HCT116 (cell line): Measurements from ENCODE around the gene CEP131. TPM values are rescaled to one million over a fixed set of nuclear protein-coding genes. Genes with fewer than 3 reads are reported as not detected.

Source experiments
- ATAC-seq: fragments of 200-7000 bp; cut with Tn5 transposase; 2 replicates; pipeline ENCODE4 v1.9.1; 2020; ENCODE audit warnings: mild to moderate bottlenecking, moderate library complexity
- BruUV-seq: library from RNA; stranded (reverse); fragments of 400-500 nt; replicated peaks from 2 replicates; lab custom pipeline; 2021; lab: Mats Ljungman, UMichigan
- CTCF ChIA-PET: fragments of 300-600 bp; sonication (Branson Sonifier 250); formaldehyde crosslinking; loops from one replicate; lab custom pipeline; 2021; ENCODE audit warnings: antibody characterized with exemption; lab: Charles Lee
- POLR2A ChIA-PET: fragments of 300-600, 350-600 bp; sonication (Branson Sonifier 250); formaldehyde crosslinking; loops from one replicate; lab custom pipeline; 2021; ENCODE audit warnings: antibody characterized with exemption; lab: Charles Lee
- RAD21 ChIA-PET, 2 experiments: fragments of 300-600 bp; sonication (Branson Sonifier 250); formaldehyde crosslinking; loops; one replicate each; lab custom pipeline; 2023; ENCODE audit warnings: low total read pairs in 2 of 2; ENCODE audit not compliant: uncharacterized antibody in 2 of 2, unreplicated experiment in 2 of 2, low non-redundant PET in 1 of 2; lab: Charles Lee
- DNase-seq: peaks from one replicate; pipeline ENCODE4 v3.0.0-alpha.2; 2010; ENCODE audit warnings: low read depth, low spot score
- H2AFZ ChIP-seq: fragments of 200-600 bp; shearing (Covaris generic), sonication (generic); 2 replicates; pipeline ENCODE4 v1.6.1; 2017; ENCODE audit warnings: low read depth, mixed run types, mixed read lengths, antibody characterized with exemption, low read length; ENCODE audit not compliant: poor library complexity, severe bottlenecking
- H3K27ac ChIP-seq: 2 replicates; pipeline ENCODE4 v1.5.1; 2012; ENCODE audit warnings: low read depth, low read length
- H3K27me3 ChIP-seq: fragments of 200-600 bp; sonication (generic); 2 replicates; pipeline ENCODE4 v1.6.1; 2016; ENCODE audit warnings: mixed run types, low read length, mixed read lengths; ENCODE audit not compliant: insufficient read depth
- H3K36me3 ChIP-seq, 2 experiments: fragments of 200-500 bp in 1 of 2; fragments of 200-600 bp in 1 of 2; sonication (Bioruptor generic) in 1 of 2; sonication (generic) in 1 of 2; 2 replicates each; pipeline versions ENCODE4 v1.5.1 to v1.6.1; 2014 to 2016; ENCODE audit warnings: low read length in 2 of 2, inconsistent platforms in 1 of 2, mixed read lengths in 1 of 2, mixed run types in 1 of 2; ENCODE audit not compliant: insufficient read depth in 2 of 2, control insufficient read depth in 1 of 2
- H3K4me1 ChIP-seq, 2 experiments: fragments of 200-600 bp in 1 of 2; sonication (generic) in 1 of 2; 2 replicates each; pipeline versions ENCODE4 v1.5.1 to v1.6.1; 2012 to 2017; ENCODE audit warnings: low read length in 2 of 2, inconsistent platforms in 1 of 2, mild to moderate bottlenecking in 1 of 2, mixed read lengths in 1 of 2, mixed run types in 1 of 2, moderate library complexity in 1 of 2; ENCODE audit not compliant: insufficient read depth in 2 of 2, control insufficient read depth in 1 of 2
- H3K4me2 ChIP-seq: fragments of 200-600 bp; sonication (generic); 2 replicates; pipeline ENCODE4 v1.6.1; 2017; ENCODE audit warnings: mixed run types, low read length, mixed read lengths
- H3K4me3 ChIP-seq, 2 experiments: fragments of 200-600 bp in 1 of 2; sonication (generic) in 1 of 2; replicated peaks in 1 of 2; 2 replicates each; pipeline ENCODE4 v1.5.1; 2011 to 2016; ENCODE audit warnings: low read length in 2 of 2, control low read depth in 1 of 2, low read depth in 1 of 2, mild to moderate bottlenecking in 1 of 2, mixed read lengths in 1 of 2, mixed run types in 1 of 2
- H3K79me2 ChIP-seq: fragments of 200-600 bp; sonication (generic); 2 replicates; pipeline ENCODE4 v1.6.1; 2017; ENCODE audit warnings: mild to moderate bottlenecking, mixed run types, low read length, moderate library complexity, mixed read lengths; ENCODE audit not compliant: insufficient read depth
- H3K9ac ChIP-seq: fragments of 200-600 bp; sonication (generic); 2 replicates; pipeline ENCODE4 v1.6.1; 2016; ENCODE audit warnings: low read length, mixed read lengths
- H3K9me2 ChIP-seq: fragments of 200-600 bp; sonication (generic), shearing (Covaris generic); 2 replicates; pipeline ENCODE4 v1.6.1; 2017; ENCODE audit warnings: mixed run types, mild to moderate bottlenecking, moderate library complexity; ENCODE audit not compliant: insufficient read depth
- H3K9me3 ChIP-seq, 2 experiments: fragments of 200-500 bp in 1 of 2; fragments of 200-600 bp in 1 of 2; sonication (Bioruptor generic) in 1 of 2; sonication (generic) in 1 of 2; 2 replicates each; pipeline ENCODE4 v1.6.1; 2014 to 2017; ENCODE audit warnings: low read length in 2 of 2, mixed read lengths in 2 of 2, inconsistent platforms in 1 of 2, low read depth in 1 of 2, mild to moderate bottlenecking in 1 of 2, mixed run types in 1 of 2, moderate library complexity in 1 of 2; ENCODE audit not compliant: control insufficient read depth in 1 of 2, insufficient read depth in 1 of 2
- H4K20me1 ChIP-seq: fragments of 200-600 bp; sonication (generic), shearing (Covaris generic); 2 replicates; pipeline ENCODE4 v1.6.1; 2017; ENCODE audit warnings: mixed run types, mild to moderate bottlenecking, moderate library complexity; ENCODE audit not compliant: insufficient read depth
- EGR1 ChIP-seq: IDR thresholded peaks from 2 replicates; pipeline ENCODE4 v1.6.1; 2012; ENCODE audit warnings: low read depth
- ELF1 ChIP-seq: IDR thresholded peaks from 2 replicates; pipeline ENCODE4 v1.6.1; 2012; ENCODE audit warnings: low read depth, borderline replicate concordance
- EZH2 ChIP-seq: fragments of 200-600 bp; sonication (generic); IDR thresholded peaks from 2 replicates; pipeline ENCODE4 v1.6.1; 2017; ENCODE audit warnings: antibody characterized with exemption, mixed run types
- EZH2phosphoT487 ChIP-seq: fragments of 200-600 bp; IDR thresholded peaks from 2 replicates; pipeline ENCODE4 v1.6.1; 2018; ENCODE audit warnings: antibody characterized with exemption, borderline replicate concordance
- FOSL1 ChIP-seq: IDR thresholded peaks from 2 replicates; pipeline ENCODE4 v1.6.1; 2012; ENCODE audit warnings: low read depth
- POLR2AphosphoS5 ChIP-seq: IDR thresholded peaks from 2 replicates; pipeline ENCODE4 v1.6.1; 2011; ENCODE audit warnings: mild to moderate bottlenecking, low read depth, low read length, moderate library complexity
- SIN3A ChIP-seq: IDR thresholded peaks from 2 replicates; pipeline ENCODE4 v1.6.1; 2012; ENCODE audit warnings: low read depth
- SP1 ChIP-seq: IDR thresholded peaks from 2 replicates; pipeline ENCODE4 v1.6.1; 2012; ENCODE audit warnings: low read depth
- SRF ChIP-seq: IDR thresholded peaks from 2 replicates; pipeline ENCODE4 v1.6.1; 2012; ENCODE audit warnings: low read depth
- TCF7L2 ChIP-seq: IDR thresholded peaks from 2 replicates; pipeline ENCODE4 v1.7.0; 2011; ENCODE audit warnings: borderline replicate concordance, inconsistent platforms; ENCODE audit not compliant: insufficient read depth, insufficient read length; ENCODE audit errors: extremely low read depth
- ZFX ChIP-seq: fragments of 450-650 bp; IDR thresholded peaks from 2 replicates; pipeline ENCODE4 v1.6.1; 2017
- ZNF274 ChIP-seq: fragments of 200-500 bp; sonication (Bioruptor generic); IDR thresholded peaks from 2 replicates; pipeline ENCODE4 v1.6.1; 2014; ENCODE audit warnings: mild to moderate bottlenecking, low read depth, low read length, inconsistent platforms
- intact Hi-C: fragments of 100-400 bp; cut with micrococcal nuclease; formaldehyde crosslinking; loops from 2 replicates; pipeline ENCODE4 v1.10.0; 2022
- total RNA-seq: library from RNA; stranded (reverse); gene quantifications from one replicate; pipeline ENCODE4 v1.2.1, GENCODE V29; 2021; ENCODE audit not compliant: unreplicated experiment
- TF ChIP-seq, protein P1 (sequence below): IDR thresholded peaks from 2 replicates; pipeline ENCODE4 v1.6.1; 2012; ENCODE audit warnings: low read depth
- TF ChIP-seq, protein P2 (sequence below): IDR thresholded peaks from 2 replicates; pipeline ENCODE4 v1.6.1; 2012
- TF ChIP-seq, protein P3 (sequence below): IDR thresholded peaks from 2 replicates; pipeline ENCODE4 v1.6.1; 2011; ENCODE audit warnings: mild to moderate bottlenecking, low read length, moderate library complexity; ENCODE audit not compliant: insufficient replicate concordance; ENCODE audit errors: extremely low read depth

Gene CEP131
- total RNA-seq, 1 experiment from 2014 or later, result 30.2 TPM

DNA sequence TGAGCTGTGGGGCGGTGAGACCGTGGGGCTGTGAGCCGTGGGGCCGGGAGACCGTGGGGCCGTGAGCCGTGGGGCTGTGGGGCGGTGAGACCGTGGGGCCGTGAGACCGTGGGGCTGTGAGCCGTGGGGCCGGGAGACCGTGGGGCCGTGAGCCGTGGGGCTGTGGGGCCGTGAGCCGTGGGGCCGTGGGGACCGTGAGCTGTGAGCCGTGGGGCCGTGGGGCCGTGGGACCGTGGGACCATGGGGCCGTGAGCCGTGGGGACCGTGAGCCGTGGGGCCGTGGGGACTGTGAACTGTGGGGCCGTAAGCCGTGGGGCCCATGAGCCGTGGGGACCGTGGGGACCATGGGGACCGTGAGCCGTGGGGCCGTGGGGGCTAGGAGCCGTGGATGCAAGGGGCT lies 82.1 kb downstream of the CEP131 start:
- ChIA-PET POLR2A (no interaction called here), RAD21 (no interaction called here), CTCF (no interaction called here)
- Histone ChIP-seq H3K4me2 (no peak overlapping the region), H3K4me1 (peaks cover 6 to 12% of the 10 kb centered on the region in 2 experiments; a peak in 3 of 4 replicates), H3K79me2 (no peaks in the 10 kb centered on the region), H3K9ac (no peak overlapping the region), H3K9me2 (no peaks in the 10 kb centered on the region), H3K36me3 (no peaks in the 10 kb centered on the region), H4K20me1 (no peaks in the 10 kb centered on the region), H2AFZ (no peak overlapping the region), H3K27ac (no peak overlapping the region), H3K27me3 (no peaks in the 10 kb centered on the region), H3K4me3 (no peak overlapping the region), H3K9me3 (no peaks in the 10 kb centered on the region; a peak in 1 of 4 replicates)
- TF ChIP-seq, protein P1, sequence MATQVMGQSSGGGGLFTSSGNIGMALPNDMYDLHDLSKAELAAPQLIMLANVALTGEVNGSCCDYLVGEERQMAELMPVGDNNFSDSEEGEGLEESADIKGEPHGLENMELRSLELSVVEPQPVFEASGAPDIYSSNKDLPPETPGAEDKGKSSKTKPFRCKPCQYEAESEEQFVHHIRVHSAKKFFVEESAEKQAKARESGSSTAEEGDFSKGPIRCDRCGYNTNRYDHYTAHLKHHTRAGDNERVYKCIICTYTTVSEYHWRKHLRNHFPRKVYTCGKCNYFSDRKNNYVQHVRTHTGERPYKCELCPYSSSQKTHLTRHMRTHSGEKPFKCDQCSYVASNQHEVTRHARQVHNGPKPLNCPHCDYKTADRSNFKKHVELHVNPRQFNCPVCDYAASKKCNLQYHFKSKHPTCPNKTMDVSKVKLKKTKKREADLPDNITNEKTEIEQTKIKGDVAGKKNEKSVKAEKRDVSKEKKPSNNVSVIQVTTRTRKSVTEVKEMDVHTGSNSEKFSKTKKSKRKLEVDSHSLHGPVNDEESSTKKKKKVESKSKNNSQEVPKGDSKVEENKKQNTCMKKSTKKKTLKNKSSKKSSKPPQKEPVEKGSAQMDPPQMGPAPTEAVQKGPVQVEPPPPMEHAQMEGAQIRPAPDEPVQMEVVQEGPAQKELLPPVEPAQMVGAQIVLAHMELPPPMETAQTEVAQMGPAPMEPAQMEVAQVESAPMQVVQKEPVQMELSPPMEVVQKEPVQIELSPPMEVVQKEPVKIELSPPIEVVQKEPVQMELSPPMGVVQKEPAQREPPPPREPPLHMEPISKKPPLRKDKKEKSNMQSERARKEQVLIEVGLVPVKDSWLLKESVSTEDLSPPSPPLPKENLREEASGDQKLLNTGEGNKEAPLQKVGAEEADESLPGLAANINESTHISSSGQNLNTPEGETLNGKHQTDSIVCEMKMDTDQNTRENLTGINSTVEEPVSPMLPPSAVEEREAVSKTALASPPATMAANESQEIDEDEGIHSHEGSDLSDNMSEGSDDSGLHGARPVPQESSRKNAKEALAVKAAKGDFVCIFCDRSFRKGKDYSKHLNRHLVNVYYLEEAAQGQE, result no peak
- no peak for TF ChIP-seq ELF1
- TF ChIP-seq EZH2, result no peak
- no peak for TF ChIP-seq SRF
- no peak for TF ChIP-seq FOSL1
- BruUV-seq, result no TSS peak
- DNase-seq (no peak), ATAC-seq (no peak)
- intact Hi-C loops, result loop anchor here (5.0 kb wide), 2 partner anchors 332 to 347 kb away; no protein-coding TSS in a partner anchor

DNA sequence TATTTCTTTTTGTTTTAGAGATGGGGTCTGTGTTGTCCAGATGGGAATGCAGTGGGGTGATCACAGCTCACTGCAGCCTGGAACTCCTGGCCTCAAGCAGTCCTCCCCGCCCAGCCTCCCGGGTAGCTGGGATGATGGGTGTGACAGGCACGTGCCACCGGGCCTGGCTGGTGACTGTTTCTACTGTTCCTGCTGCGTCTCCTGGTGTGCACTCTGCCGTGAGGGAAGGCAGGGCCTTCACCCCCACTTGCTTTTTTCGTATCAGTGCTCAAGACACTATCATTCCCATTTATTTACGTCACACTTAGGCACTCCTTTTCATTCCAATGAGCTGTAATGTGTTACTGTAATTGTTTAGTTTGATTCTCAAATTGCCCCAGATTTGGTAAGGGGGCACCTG lies 82.7 kb downstream of the CEP131 start:
- H3K27me3 ChIP-seq, result no peaks in the 10 kb centered on the region
- H3K9ac ChIP-seq, result no peak overlapping the region
- no peak for DNase-seq
- no peak overlapping the region for H2AFZ ChIP-seq
- no peaks in the 10 kb centered on the region for H3K9me2 ChIP-seq
- no peak overlapping the region for H3K4me3 ChIP-seq
- no peaks in the 10 kb centered on the region for H3K79me2 ChIP-seq
- no peaks in the 10 kb centered on the region for H4K20me1 ChIP-seq
- intact Hi-C loops, result loop anchor here (5.0 kb wide), 2 partner anchors 332 to 347 kb away; no protein-coding TSS in a partner anchor
- H3K27ac ChIP-seq, result no peak overlapping the region
- ChIA-PET POLR2A (no interaction called here), RAD21 (no interaction called here), CTCF (no interaction called here)
- no peaks in the 10 kb centered on the region for H3K36me3 ChIP-seq
- BruUV-seq, result no TSS peak
- ATAC-seq, result no peak
- no peaks in the 10 kb centered on the region; a peak in 1 of 4 replicates for H3K9me3 ChIP-seq
- H3K4me1 ChIP-seq, result peaks cover 6 to 12% of the 10 kb centered on the region in 2 experiments; a peak in 3 of 4 replicates
- no peak overlapping the region for H3K4me2 ChIP-seq
- TF ChIP-seq ZFX, result no peak
- no peak for TF ChIP-seq EGR1
- TF ChIP-seq, protein P2, sequence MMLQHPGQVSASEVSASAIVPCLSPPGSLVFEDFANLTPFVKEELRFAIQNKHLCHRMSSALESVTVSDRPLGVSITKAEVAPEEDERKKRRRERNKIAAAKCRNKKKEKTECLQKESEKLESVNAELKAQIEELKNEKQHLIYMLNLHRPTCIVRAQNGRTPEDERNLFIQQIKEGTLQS, result no peak
- TF ChIP-seq POLR2AphosphoS5, result no peak
- no peak for TF ChIP-seq SRF
- TF ChIP-seq SIN3A, result no peak
- TF ChIP-seq SP1, result no peak
- TF ChIP-seq, protein P3, sequence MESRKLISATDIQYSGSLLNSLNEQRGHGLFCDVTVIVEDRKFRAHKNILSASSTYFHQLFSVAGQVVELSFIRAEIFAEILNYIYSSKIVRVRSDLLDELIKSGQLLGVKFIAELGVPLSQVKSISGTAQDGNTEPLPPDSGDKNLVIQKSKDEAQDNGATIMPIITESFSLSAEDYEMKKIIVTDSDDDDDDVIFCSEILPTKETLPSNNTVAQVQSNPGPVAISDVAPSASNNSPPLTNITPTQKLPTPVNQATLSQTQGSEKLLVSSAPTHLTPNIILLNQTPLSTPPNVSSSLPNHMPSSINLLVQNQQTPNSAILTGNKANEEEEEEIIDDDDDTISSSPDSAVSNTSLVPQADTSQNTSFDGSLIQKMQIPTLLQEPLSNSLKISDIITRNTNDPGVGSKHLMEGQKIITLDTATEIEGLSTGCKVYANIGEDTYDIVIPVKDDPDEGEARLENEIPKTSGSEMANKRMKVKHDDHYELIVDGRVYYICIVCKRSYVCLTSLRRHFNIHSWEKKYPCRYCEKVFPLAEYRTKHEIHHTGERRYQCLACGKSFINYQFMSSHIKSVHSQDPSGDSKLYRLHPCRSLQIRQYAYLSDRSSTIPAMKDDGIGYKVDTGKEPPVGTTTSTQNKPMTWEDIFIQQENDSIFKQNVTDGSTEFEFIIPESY, result no peak
- no peak for TF ChIP-seq EZH2phosphoT487
- TF ChIP-seq ZNF274, result no peak
- no peak for TF ChIP-seq TCF7L2
